ENCODE results near the gene SYNC.
"Not testable (repeated sequence)": the region's sequence is repeated elsewhere in the genome, so short reads cannot be mapped to it uniquely, and the experiment has no call there.

Gene SYNC

GRCh38 chr1:32639489-32640075 lies 63.0 kb downstream of the SYNC start:
- TF ChIP-seq CTCF (conservative IDR thresholded peaks at IDR 0.05; ENCODE audit: low read depth, low read length): no peak
- no peak overlapping the region for H3K4me3 ChIP-seq (ENCODE audit: low read depth, low read length)
- DNase-seq (ENCODE audit: low read depth): no peak

DNA sequence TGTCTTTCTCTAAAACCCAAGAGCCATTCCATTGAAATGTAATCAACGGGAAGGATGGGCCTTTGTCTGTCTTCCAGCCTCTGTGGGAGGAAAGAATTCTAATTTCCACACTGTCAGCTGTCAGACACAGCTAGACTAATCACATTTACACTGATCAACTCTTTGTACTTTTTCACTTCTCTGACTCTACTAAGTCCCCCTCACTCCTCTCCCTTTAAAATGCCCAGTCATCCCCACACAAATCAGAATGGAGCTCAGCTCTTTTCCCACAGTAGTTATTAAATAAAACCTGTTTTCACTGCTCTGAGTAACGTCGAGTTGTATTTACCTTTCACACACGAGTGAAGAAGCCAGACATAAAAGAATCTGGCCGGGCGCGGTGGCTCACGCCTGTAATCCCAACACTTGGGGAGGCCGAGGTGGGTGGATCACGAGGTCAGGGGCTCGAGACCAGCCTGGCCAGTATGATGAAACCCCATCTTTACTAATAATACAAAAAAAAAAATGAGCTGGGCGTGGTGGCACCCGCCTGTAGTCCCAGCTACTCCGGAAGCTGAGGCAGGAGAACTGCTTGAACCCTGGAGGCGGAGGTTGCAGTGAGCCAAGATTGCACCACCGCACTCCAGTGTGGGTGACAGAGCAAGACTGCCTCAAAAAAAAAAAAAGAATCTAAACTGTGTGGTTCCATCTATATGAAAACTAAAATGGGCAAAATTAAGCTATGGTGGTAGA lies 65.5 kb downstream of the SYNC start:
- no peak overlapping the region for H3K4me3 ChIP-seq (ENCODE audit: low read depth, low read length)
- no peak for TF ChIP-seq CTCF (conservative IDR thresholded peaks at IDR 0.05; ENCODE audit: low read depth, low read length)
- no peak for DNase-seq (ENCODE audit: low read depth)

- DNase-seq (ENCODE audit: low read depth): no peak
- H3K4me3 ChIP-seq (ENCODE audit: low read depth, low read length): no peak overlapping the region
- TF ChIP-seq CTCF (conservative IDR thresholded peaks at IDR 0.05; ENCODE audit: low read depth, low read length): no peak
Measured at GRCh38 chr1:32635508-32636277, 66.9 kb downstream of the SYNC start.

GRCh38 chr1:32632829-32633228 lies 69.7 kb downstream of the SYNC start:
- H3K4me3 ChIP-seq (ENCODE audit: low read depth, low read length): no peak overlapping the region
- DNase-seq (ENCODE audit: low read depth): no peak
- TF ChIP-seq CTCF (conservative IDR thresholded peaks at IDR 0.05; ENCODE audit: low read depth, low read length): no peak

DNA sequence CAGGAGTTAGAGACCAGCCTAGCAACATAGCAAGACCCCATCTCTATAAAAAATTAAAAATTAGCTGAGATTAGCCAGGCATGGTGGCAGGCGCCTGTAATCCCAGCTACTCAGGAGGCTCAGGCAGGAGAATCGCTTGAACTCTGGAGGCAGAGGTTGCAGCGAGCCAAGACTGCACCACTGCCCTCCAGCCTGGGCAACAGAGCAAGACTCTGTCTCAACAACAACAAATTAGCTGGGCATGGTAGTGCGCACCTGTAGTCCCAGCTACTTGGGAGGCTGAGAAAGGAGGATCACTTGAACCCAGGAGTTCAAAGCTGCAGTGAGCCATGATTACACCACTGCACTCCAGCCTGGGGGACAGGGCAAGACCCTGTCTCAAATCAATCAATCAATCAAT lies 72.4 kb downstream of the SYNC start:
- H3K4me3 ChIP-seq (ENCODE audit: low read depth, low read length): not testable (repeated sequence)

More for the DNA sequence above, 72.4 kb downstream of the SYNC start:
- not testable (repeated sequence) for DNase-seq (ENCODE audit: low read depth)

All from choroid plexus epithelial cell (primary cell).